Adrenal gland (tissue), 12 donors: ENCODE measurements around the gene DPP7. TPM values are rescaled to one million over a fixed set of nuclear protein-coding genes. Genes with fewer than 3 reads are reported as not detected.

Experiments
- DNase-seq, 7 donors: peaks; one replicate each; pipeline ENCODE4 v3.0.0-alpha.2; 2019 to 2020
- H3K27ac ChIP-seq, 5 donors: fragments of 200-600 bp; sonication (generic) in 4 of 5; 1 replicate in 3 of 5; 2 replicates in 2 of 5; pipeline versions ENCODE4 v1.5.1 to v1.8.0; 2016 to 2020; ENCODE audit warnings: mild to moderate bottlenecking in 1 of 5
- H3K27me3 ChIP-seq: fragments of 200-600 bp; 2 replicates; pipeline ENCODE4 v1.8.0; 2021
- H3K36me3 ChIP-seq, 2 donors: fragments of 200-600 bp; replicated peaks in 1 of 2; 1 replicate in 1 of 2; 2 replicates in 1 of 2; pipeline versions ENCODE4 v1.5.1 to v1.8.0; 2018 to 2022
- H3K4me1 ChIP-seq, 2 donors: fragments of 200-600 bp; replicated peaks in 1 of 2; 1 replicate in 1 of 2; 2 replicates in 1 of 2; pipeline versions ENCODE4 v1.5.1 to v1.8.0; 2018 to 2021
- H3K4me3 ChIP-seq, 4 donors: fragments of 200-600 bp; sonication (generic) in 3 of 4; one replicate each; pipeline ENCODE4 v1.5.1; 2016 to 2018
- H3K9me3 ChIP-seq, 3 donors: fragments of 200-600 bp; sonication (generic) in 1 of 3; replicated peaks in 1 of 3; 1 replicate in 2 of 3; 2 replicates in 1 of 3; pipeline versions ENCODE4 v1.5.1 to v1.8.0; 2016 to 2021
- POLR2A ChIP-seq, 2 donors: fragments of 450-650 bp; IDR thresholded peaks; one replicate each; pipeline ENCODE4 v1.6.1; 2017; ENCODE audit warnings: antibody characterized with exemption in 2 of 2, mild to moderate bottlenecking in 2 of 2, moderate library complexity in 1 of 2
- WGBS, 4 donors: extraction: QIAGEN DNeasy Blood & Tissue Kit in 2 of 4; methylation state at CpG; one replicate each; pipeline versions ENCODE4 v1.1.5 to v1.1.7; 2013 to 2017; 5-methylcytosine and 5-hydroxymethylcytosine counted together
- intact Hi-C, 2 donors: fragments of 100-400 bp; cut with DNase I; formaldehyde crosslinking; loops; one replicate each; pipeline versions ENCODE4 v1.14.1 to v1.15.0; 2022 to 2023
- polyA plus RNA-seq, 3 donors: library from polyadenylated mRNA; stranded (reverse); fragments of 200-250 nt in 2 of 3; fragments of 350-450 nt in 1 of 3; fragmentation: Illumina TruSeq in 1 of 3; extraction: RNeasy Lipid Tissue Mini Kit (QIAGEN cat#74804) in 1 of 3; gene quantifications; one replicate each; pipeline ENCODE4 v1.2.3, GENCODE V29; 2013 to 2014
- total RNA-seq, 9 donors: library from RNA; depleted of rRNA in 4 of 9; stranded (reverse); fragments of >200 nt in 4 of 9; fragments of 120-200 nt in 1 of 9; fragmentation: NEBNext Ultra II Directional in 1 of 9; extraction: Animal tissue kit (Norgen Biotek cat#: 25700) in 1 of 9; gene quantifications; one replicate each; pipeline versions ENCODE4 v1.1.0 to v1.2.4, GENCODE V29; 2013 to 2023
- TF ChIP-seq, protein P1 (sequence below), 6 experiments: fragments of 450-650 bp in 4 of 6; fragments of 200-600 bp in 2 of 6; sonication (generic) in 1 of 6; IDR thresholded peaks; 1 replicate in 5 of 6; 2 replicates in 1 of 6; pipeline versions ENCODE4 v1.5.1 to v1.8.0; 2016 to 2021; ENCODE audit warnings: antibody characterized with exemption in 6 of 6, mild to moderate bottlenecking in 2 of 6, moderate library complexity in 1 of 6
- donor health status: healthy with polysubstance abuse.
- donor health status: Bipolar disorder and iron deficiency.
- donor health status: DM: yes; HTN: yes; CAD: no.
- donor health status: DM: no; HTN: no; CAD: no.
- donor health status: DM: no; HTN: no; CAD: no.
- donor health status: DM: yes; HTN: yes; CAD: no.

Gene DPP7
- total and polyA plus RNA-seq, 12 donors, result 52.6 to 1,938 (median 237) TPM

- 47 to 75% (median 56%) methylated on average over 16 to 20 of the region's 20 CpGs for WGBS, 4 donors
- Histone ChIP-seq H3K9me3 (no peaks in the 10 kb centered on the region), H3K36me3 (no peaks in the 10 kb centered on the region), H3K4me3 (no peak overlapping the region), H3K27me3 (peaks cover 7% of the 10 kb centered on the region), H3K4me1 (no peaks in the 10 kb centered on the region), H3K27ac (no peak overlapping the region)
- TF ChIP-seq POLR2A (IDR thresholded peaks at IDR 0.05), result no peak
- TF ChIP-seq, protein P1, sequence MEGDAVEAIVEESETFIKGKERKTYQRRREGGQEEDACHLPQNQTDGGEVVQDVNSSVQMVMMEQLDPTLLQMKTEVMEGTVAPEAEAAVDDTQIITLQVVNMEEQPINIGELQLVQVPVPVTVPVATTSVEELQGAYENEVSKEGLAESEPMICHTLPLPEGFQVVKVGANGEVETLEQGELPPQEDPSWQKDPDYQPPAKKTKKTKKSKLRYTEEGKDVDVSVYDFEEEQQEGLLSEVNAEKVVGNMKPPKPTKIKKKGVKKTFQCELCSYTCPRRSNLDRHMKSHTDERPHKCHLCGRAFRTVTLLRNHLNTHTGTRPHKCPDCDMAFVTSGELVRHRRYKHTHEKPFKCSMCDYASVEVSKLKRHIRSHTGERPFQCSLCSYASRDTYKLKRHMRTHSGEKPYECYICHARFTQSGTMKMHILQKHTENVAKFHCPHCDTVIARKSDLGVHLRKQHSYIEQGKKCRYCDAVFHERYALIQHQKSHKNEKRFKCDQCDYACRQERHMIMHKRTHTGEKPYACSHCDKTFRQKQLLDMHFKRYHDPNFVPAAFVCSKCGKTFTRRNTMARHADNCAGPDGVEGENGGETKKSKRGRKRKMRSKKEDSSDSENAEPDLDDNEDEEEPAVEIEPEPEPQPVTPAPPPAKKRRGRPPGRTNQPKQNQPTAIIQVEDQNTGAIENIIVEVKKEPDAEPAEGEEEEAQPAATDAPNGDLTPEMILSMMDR (IDR thresholded peaks at IDR 0.05), result no peak
- DNase-seq, result no peak
- intact Hi-C loops, result no loop called here
Measured at GRCh38 chr9:137149942-137150616, 35.5 kb upstream of the DPP7 start.

DNA sequence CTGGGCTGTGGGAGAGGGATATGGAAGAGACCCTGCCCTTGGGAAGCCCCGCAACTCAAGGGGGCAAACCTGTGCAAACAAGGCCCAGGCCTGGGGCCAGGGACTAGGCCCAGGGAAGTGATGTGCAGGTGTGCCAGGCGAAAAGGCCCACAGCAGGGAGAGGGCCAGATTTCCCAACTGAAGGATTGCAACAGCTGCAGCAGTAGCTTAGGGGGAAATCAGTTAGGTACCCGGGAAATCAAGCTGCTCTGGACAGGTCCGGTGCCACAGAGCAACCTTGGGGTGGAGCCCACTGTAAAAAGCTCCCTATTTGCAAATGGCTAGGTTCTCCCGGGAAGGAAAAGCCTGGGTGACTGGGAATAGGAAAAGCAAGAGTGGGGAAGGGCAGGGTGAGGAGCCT lies 34.8 kb upstream of the DPP7 start:
- no peaks in the 10 kb centered on the region for H3K4me1 ChIP-seq
- 70 to 80% (median 74%) methylated on average over 4 to 5 of the region's 5 CpGs for WGBS, 4 donors
- H3K36me3 ChIP-seq, result no peaks in the 10 kb centered on the region
- no peaks in the 10 kb centered on the region for H3K9me3 ChIP-seq
- TF ChIP-seq, protein P1 (IDR thresholded peaks at IDR 0.05), result no peak
- no peak for TF ChIP-seq POLR2A (IDR thresholded peaks at IDR 0.05)
- H3K4me3 ChIP-seq, result no peak overlapping the region
- intact Hi-C loops, result no loop called here
- peaks cover 7% of the 10 kb centered on the region for H3K27me3 ChIP-seq
- H3K27ac ChIP-seq, result no peak overlapping the region
- DNase-seq, result no peak

DNA sequence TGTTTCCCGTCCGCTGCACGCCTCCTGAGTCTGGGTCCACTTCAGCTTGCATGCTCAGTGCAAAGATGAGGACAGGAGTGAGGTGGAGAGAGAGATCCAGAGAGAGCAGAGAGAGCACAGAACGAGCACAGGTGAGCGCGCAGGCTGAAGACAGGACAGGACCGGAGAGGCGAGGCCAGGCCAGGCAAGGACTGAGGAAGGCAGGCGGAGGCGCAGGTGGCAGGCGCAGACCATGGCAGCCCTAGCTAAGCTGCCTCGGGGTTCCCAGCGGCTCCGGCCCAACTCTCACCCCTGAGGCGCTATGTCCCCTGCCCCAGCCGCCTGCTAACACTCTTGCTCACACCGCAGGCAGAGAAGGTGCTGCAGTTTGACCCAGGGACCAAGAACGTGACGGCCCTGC lies 34.1 kb upstream of the DPP7 start:
- H3K36me3 ChIP-seq, result no peaks in the 10 kb centered on the region
- 71 to 83% (median 77%) methylated on average over 16 to 19 of the region's 19 CpGs for WGBS, 4 donors
- TF ChIP-seq, protein P1 (IDR thresholded peaks at IDR 0.05), result no peak
- TF ChIP-seq POLR2A (IDR thresholded peaks at IDR 0.05), result no peak
- H3K4me1 ChIP-seq, result no peaks in the 10 kb centered on the region
- H3K4me3 ChIP-seq, result no peak overlapping the region
- intact Hi-C loops, result no loop called here
- H3K9me3 ChIP-seq, result no peaks in the 10 kb centered on the region
- H3K27ac ChIP-seq, result no peak overlapping the region
- peaks cover 11% of the 10 kb centered on the region for H3K27me3 ChIP-seq
- no peak for DNase-seq

- Histone ChIP-seq H3K27me3 (peaks cover 15% of the 10 kb centered on the region), H3K4me3 (no peak overlapping the region), H3K36me3 (no peaks in the 10 kb centered on the region), H3K9me3 (no peaks in the 10 kb centered on the region), H3K4me1 (no peaks in the 10 kb centered on the region), H3K27ac (no peak overlapping the region)
- TF ChIP-seq, protein P1 (IDR thresholded peaks at IDR 0.05), result no peak
- TF ChIP-seq POLR2A (IDR thresholded peaks at IDR 0.05), result no peak
- intact Hi-C loops, result no loop called here
- 50 to 76% (median 67%) methylated on average over 3 to 27 of the region's 27 CpGs for WGBS, 4 donors
- no peak for DNase-seq
Measured at GRCh38 chr9:137148242-137148641, 33.7 kb upstream of the DPP7 start.
